ENCODE data around the gene PBX3. TPM values are rescaled to one million over a fixed set of nuclear protein-coding genes. Genes with fewer than 3 reads are reported as not detected.
A peak's percentile ranks its signal among the peaks of the same experiment; 100 is the strongest.

PBX3 gene
- total RNA-seq, 2 experiments from 2014 or later, result 9.4 to 14.3 TPM

GRCh38 chr9:125739436-125739835, 7.7 kb upstream of the PBX3 start:
- Mint-ChIP-seq H3K27me3 (ENCODE audit: low read depth) (no peaks in the 10 kb centered on the region), H3K4me1 (ENCODE audit: low read depth) (no peaks in the 10 kb centered on the region), H3K36me3 (ENCODE audit: low read depth) (no peaks in the 10 kb centered on the region), H3K4me3 (no peak overlapping the region), H3K9me3 (no peaks in the 10 kb centered on the region), H3K27ac (no peak overlapping the region)
- no peak for DNase-seq
- intact Hi-C loops (cut with micrococcal nuclease), result no loop called here
- CTCF ChIA-PET, result interaction anchor here (0.6 kb wide), 1 partner anchor 110 kb away, joined by 3 read pairs; no protein-coding TSS in a partner anchor

GRCh38 chr9:125742657-125743056, 4.5 kb upstream of the PBX3 start:
- Mint-ChIP-seq H3K27me3 (ENCODE audit: low read depth) (peaks cover 4% of the 10 kb centered on the region), H3K4me3 (no peak overlapping the region), H3K36me3 (ENCODE audit: low read depth) (no peaks in the 10 kb centered on the region), H3K27ac (no peak overlapping the region), H3K9me3 (no peaks in the 10 kb centered on the region), H3K4me1 (ENCODE audit: low read depth) (peaks cover 5% of the 10 kb centered on the region)
- DNase-seq, result no peak
- intact Hi-C loops (cut with micrococcal nuclease), result no loop called here
- CTCF ChIA-PET, result no interaction called here

GRCh38 chr9:125743682-125744428, 3.3 kb upstream of the PBX3 start:
- Mint-ChIP-seq H3K4me1 (ENCODE audit: low read depth) (peaks cover 8% of the 10 kb centered on the region), H3K4me3 (no peak overlapping the region), H3K36me3 (ENCODE audit: low read depth) (peaks cover under 1% of the 10 kb centered on the region), H3K9me3 (no peaks in the 10 kb centered on the region), H3K27ac (no peak overlapping the region), H3K27me3 (ENCODE audit: low read depth) (peaks cover 4% of the 10 kb centered on the region)
- intact Hi-C loops (cut with micrococcal nuclease), result no loop called here
- CTCF ChIA-PET, result no interaction called here
- no peak for DNase-seq

DNA sequence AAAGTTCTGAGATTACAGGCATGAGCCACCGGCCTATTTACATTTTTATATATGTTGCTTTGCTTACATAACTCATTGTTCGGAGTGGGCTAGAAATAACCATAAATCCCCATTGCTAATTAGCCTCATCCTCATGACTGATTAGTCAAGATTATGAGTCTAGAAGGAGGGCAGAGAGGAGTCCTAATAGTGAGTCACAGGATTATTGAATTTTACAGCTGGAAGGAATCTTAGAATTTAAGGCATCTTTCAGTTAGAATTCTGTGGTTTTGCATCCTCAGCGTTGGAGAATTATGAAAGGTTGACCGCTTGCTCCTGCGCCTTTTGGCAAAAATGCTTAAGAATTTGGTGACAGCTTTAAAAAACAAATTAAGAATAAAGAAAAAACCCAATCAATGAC, 2.6 kb upstream of the PBX3 start:
- Mint-ChIP-seq H3K4me3 (no peak overlapping the region), H3K27me3 (ENCODE audit: low read depth) (peaks cover 6% of the 10 kb centered on the region), H3K4me1 (ENCODE audit: low read depth) (peaks cover 15% of the 10 kb centered on the region), H3K27ac (no peak overlapping the region), H3K9me3 (no peaks in the 10 kb centered on the region), H3K36me3 (ENCODE audit: low read depth) (peaks cover 4% of the 10 kb centered on the region)
- DNase-seq, result no peak
- intact Hi-C loops (cut with micrococcal nuclease), result loop anchor here (5.0 kb wide), 1 partner anchor 653 kb away; no protein-coding TSS in a partner anchor
- CTCF ChIA-PET, result interaction anchor here (1.0 to 1.4 kb wide), 2 partner anchors 75 to 186 kb away, joined by 3 read pairs; no protein-coding TSS in a partner anchor

GRCh38 chr9:125745018-125745417, 2.2 kb upstream of the PBX3 start:
- DNase-seq, result no peak
- peaks cover 4% of the 10 kb centered on the region for H3K36me3 Mint-ChIP-seq (ENCODE audit: low read depth)
- H3K4me1 Mint-ChIP-seq (ENCODE audit: low read depth), result peaks cover 18% of the 10 kb centered on the region
- H3K4me3 Mint-ChIP-seq, result peak overlapping the region; percentile 91
- H3K9me3 Mint-ChIP-seq, result no peaks in the 10 kb centered on the region
- CTCF ChIA-PET, result interaction anchor here (1.0 to 1.4 kb wide), 2 partner anchors 74 to 186 kb away, joined by 3 read pairs; no protein-coding TSS in a partner anchor
- intact Hi-C loops (cut with micrococcal nuclease), result loop anchor here (5.0 kb wide), 1 partner anchor 652 kb away; no protein-coding TSS in a partner anchor
- no peak overlapping the region for H3K27ac Mint-ChIP-seq
- peaks cover 6% of the 10 kb centered on the region for H3K27me3 Mint-ChIP-seq (ENCODE audit: low read depth)

DNA sequence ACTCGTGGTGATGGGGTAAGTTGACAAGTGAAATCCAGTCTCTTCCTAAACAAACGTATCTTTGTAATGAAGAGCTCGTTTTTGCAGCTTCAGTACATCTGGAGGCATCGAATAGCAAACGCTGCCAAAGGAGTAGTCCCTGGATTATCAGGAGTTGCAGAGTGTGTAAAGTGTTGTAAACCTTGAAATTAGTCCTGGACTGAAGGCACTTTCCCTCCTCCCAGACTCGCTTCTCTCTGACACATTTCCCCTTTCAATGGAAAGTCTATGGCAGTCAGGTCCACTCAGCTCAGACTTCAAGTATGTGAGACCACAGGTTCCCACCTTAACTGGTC, 1.5 kb upstream of the PBX3 start:
- Mint-ChIP-seq H3K27me3 (ENCODE audit: low read depth) (peaks cover 6% of the 10 kb centered on the region), H3K9me3 (no peaks in the 10 kb centered on the region), H3K4me3 (peak overlapping the region; percentile 91), H3K27ac (no peak overlapping the region), H3K4me1 (ENCODE audit: low read depth) (peaks cover 23% of the 10 kb centered on the region), H3K36me3 (ENCODE audit: low read depth) (peaks cover 4% of the 10 kb centered on the region)
- DNase-seq, result no peak
- CTCF ChIA-PET, result interaction anchor here (1.0 to 1.4 kb wide), 2 partner anchors 74 to 187 kb away, joined by 3 read pairs; no protein-coding TSS in a partner anchor
- intact Hi-C loops (cut with micrococcal nuclease), result loop anchor here (1.0 to 5.0 kb wide), 7 partner anchors 38 to 652 kb away; partner anchors contain the start of gene MAPKAP1

- Mint-ChIP-seq H3K9me3 (no peaks in the 10 kb centered on the region), H3K36me3 (ENCODE audit: low read depth) (peaks cover 4% of the 10 kb centered on the region), H3K27me3 (ENCODE audit: low read depth) (peaks cover 6% of the 10 kb centered on the region), H3K27ac (peak overlapping the region; percentile 90), H3K4me3 (peak overlapping the region; percentile 91), H3K4me1 (ENCODE audit: low read depth) (peaks cover 25% of the 10 kb centered on the region)
- DNase-seq, result peak; percentile 93
- CTCF ChIA-PET, result interaction anchor here (1.4 kb wide), 1 partner anchor 188 kb away, joined by 3 read pairs; no protein-coding TSS in a partner anchor
- intact Hi-C loops (cut with micrococcal nuclease), result loop anchor here (1.0 to 5.0 kb wide), 7 partner anchors 39 to 651 kb away; partner anchors contain the start of gene MAPKAP1
Observed at GRCh38 chr9:125746017-125746773, 978 bp upstream of the PBX3 start.

DNA sequence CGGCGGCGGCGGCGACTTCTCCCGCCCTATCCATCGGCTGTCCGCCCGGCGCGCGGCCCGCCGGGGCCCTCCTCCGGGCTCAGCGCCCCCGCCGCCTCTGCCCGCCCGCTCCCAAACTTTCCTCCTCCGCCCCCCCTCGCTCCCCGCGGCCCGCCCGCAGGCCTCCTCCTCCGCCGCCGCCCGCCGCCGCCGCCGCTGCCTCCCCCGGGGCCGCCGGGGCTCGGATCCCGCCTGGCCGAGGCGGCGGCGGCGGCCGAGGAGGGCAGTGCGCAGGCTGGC, 460 bp upstream of the PBX3 start:
- H3K27me3 Mint-ChIP-seq (ENCODE audit: low read depth), result peaks cover 6% of the 10 kb centered on the region
- intact Hi-C loops (cut with micrococcal nuclease), result loop anchor here (1.0 to 5.0 kb wide), 7 partner anchors 39 to 651 kb away; partner anchors contain the start of gene MAPKAP1
- peaks cover 4% of the 10 kb centered on the region for H3K36me3 Mint-ChIP-seq (ENCODE audit: low read depth)
- no peak for DNase-seq
- no peaks in the 10 kb centered on the region for H3K9me3 Mint-ChIP-seq
- H3K27ac Mint-ChIP-seq, result no peak overlapping the region
- H3K4me1 Mint-ChIP-seq (ENCODE audit: low read depth), result peaks cover 25% of the 10 kb centered on the region
- H3K4me3 Mint-ChIP-seq, result peak overlapping the region; percentile 91
- CTCF ChIA-PET, result no interaction called here

- Mint-ChIP-seq H3K4me1 (ENCODE audit: low read depth) (peaks cover 27% of the 10 kb centered on the region), H3K4me3 (peak overlapping the region; percentile 81), H3K27me3 (ENCODE audit: low read depth) (peaks cover 6% of the 10 kb centered on the region), H3K36me3 (ENCODE audit: low read depth) (peaks cover 4% of the 10 kb centered on the region), H3K9me3 (no peaks in the 10 kb centered on the region), H3K27ac (peak overlapping the region; percentile 62)
- intact Hi-C loops (cut with micrococcal nuclease), result loop anchor here (2.0 to 5.0 kb wide), 3 partner anchors 115 to 649 kb away; no protein-coding TSS in a partner anchor
- CTCF ChIA-PET, result no interaction called here
- DNase-seq, result peak; percentile 16
Observed at GRCh38 chr9:125747765-125748445, 732 bp downstream of the PBX3 start.

- intact Hi-C loops (cut with micrococcal nuclease), result loop anchor here (5.0 kb wide), 1 partner anchor 649 kb away; no protein-coding TSS in a partner anchor
- no peaks in the 10 kb centered on the region for H3K9me3 Mint-ChIP-seq
- peaks cover 6% of the 10 kb centered on the region for H3K27me3 Mint-ChIP-seq (ENCODE audit: low read depth)
- H3K4me3 Mint-ChIP-seq, result peak overlapping the region; percentile 81
- peak; percentile 14 for DNase-seq
- H3K27ac Mint-ChIP-seq, result peak overlapping the region; percentile 62
- peaks cover 4% of the 10 kb centered on the region for H3K36me3 Mint-ChIP-seq (ENCODE audit: low read depth)
- CTCF ChIA-PET, result no interaction called here
- peaks cover 27% of the 10 kb centered on the region for H3K4me1 Mint-ChIP-seq (ENCODE audit: low read depth)
Observed at GRCh38 chr9:125748446-125749099, 1.4 kb downstream of the PBX3 start.

- H3K27ac Mint-ChIP-seq, result no peak overlapping the region
- peaks cover 6% of the 10 kb centered on the region for H3K27me3 Mint-ChIP-seq (ENCODE audit: low read depth)
- H3K4me3 Mint-ChIP-seq, result peak overlapping the region; percentile 36
- H3K36me3 Mint-ChIP-seq (ENCODE audit: low read depth), result peaks cover 4% of the 10 kb centered on the region
- DNase-seq, result no peak
- H3K9me3 Mint-ChIP-seq, result no peaks in the 10 kb centered on the region
- peaks cover 27% of the 10 kb centered on the region for H3K4me1 Mint-ChIP-seq (ENCODE audit: low read depth)
- CTCF ChIA-PET, result interaction anchor here (0.7 kb wide), 1 partner anchor 10 kb away, joined by 3 read pairs; no protein-coding TSS in a partner anchor
- intact Hi-C loops (cut with micrococcal nuclease), result loop anchor here (5.0 kb wide), 1 partner anchor 648 kb away; no protein-coding TSS in a partner anchor
Observed at GRCh38 chr9:125749287-125749935, 2.2 kb downstream of the PBX3 start.
